Left hindlimb (tissue), 1 donor: ENCODE results near the gene NKX2-8.
"Not testable (repeated sequence)": the region's sequence is repeated elsewhere in the genome, so short reads cannot be mapped to it uniquely, and the experiment has no call there.

Source experiments
- DNase-seq: peaks from one replicate; pipeline ENCODE4 v3.0.0-alpha.2; 2018

Gene NKX2-8

DNA sequence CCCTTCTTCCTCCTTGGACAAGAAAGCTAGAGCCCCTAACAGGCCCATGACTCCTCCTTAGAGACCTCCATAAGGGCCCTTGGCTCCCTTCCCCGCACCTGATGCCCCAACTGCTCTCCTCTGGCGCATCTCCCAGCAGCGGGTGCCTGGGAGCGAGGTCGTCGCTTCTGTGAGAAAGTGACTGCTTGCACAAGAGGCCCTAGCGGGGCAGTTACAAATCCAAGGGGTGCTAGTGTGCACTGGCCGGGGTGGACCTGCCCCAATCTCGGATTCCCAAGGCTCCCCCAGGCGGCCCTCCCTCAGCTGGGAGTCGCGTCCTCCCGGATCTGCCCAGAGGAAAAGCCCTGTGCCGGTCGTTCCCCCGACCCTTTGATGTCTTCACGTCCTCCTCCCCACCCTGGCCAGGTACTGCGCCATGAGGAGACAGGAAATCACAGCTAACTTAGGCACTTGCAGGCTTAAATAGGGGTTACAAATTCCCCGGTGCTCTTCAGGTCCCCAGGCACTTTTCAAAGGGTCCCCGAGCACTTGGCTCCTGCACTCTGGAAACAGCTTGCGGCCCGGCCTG lies 2.8 kb downstream of the NKX2-8 start:
- DNase-seq: no peak

DNA sequence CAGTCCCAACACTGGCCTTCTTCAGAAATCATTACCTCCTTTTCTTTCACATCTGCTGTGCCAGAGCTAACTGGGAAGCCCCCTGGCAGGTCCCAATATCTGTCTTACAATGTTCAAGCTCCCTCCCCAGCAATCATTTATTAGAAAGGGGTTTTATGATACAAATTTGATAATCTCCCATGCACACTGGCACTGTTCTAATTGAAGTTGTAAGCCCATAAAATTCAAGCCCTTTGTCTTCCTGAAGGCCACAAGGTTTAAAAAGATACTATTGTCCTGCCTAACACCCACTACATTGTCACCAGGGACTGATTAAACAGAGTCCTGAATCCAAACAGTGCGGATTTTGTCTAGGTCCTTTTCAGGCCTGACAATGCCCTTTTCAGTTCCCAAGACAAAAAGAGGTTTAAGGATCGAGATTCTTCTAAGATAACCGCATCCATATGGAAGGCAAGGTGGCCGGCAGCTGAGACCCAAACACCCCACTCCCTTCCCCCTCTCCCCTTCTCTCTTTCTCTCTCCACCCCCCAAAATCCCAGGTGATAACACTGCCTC lies 3.3 kb downstream of the NKX2-8 start:
- no peak for DNase-seq

DNA sequence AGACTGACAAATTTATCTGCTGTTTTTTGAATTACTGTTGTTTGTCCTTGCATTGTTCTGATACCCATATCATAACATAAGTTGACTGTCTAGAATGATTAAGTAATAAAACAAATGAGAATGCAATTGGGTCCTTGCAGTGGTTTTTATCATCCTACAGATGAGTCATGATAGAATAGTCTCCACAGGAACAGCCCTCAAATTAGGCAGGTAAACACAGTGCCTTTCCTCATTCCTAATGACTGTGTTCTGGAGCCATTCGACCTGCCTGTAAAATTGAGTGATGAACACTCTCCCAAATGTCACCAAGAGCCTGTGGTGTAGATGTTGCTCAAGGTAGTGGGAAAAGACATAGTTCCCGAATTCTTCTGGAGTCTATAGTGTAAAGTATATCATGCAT lies 12.3 kb downstream of the NKX2-8 start:
- no peak for DNase-seq

DNA sequence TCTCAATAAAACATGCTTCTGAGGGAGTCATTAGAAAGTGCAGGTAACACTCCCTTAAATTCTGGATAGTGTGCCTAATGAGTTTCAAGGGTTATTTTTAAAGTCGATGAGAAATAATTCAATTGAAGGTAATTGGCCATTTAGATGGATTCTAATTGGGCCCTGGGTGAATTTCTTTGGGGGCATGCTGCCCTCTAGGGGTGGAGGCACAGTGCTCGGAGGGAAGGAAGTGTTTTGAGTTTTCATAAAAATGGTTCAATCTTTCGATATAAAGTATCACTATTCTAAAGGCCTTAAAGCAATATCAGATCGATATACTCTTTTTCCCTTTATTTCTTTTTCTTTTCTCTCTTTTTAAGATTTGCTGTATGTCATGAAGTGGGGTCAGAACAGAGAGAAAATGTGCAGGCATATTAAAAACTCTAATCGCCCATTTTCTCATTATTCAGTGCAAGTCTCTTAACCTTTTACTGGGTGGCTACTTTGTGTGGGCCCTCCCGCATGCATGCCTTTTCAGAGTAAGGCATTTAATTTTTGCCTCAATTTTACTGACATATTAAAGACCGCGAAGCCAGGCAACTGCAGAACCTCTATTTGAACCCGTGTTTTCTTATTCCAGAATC lies 25.5 kb downstream of the NKX2-8 start:
- DNase-seq: no peak

DNA sequence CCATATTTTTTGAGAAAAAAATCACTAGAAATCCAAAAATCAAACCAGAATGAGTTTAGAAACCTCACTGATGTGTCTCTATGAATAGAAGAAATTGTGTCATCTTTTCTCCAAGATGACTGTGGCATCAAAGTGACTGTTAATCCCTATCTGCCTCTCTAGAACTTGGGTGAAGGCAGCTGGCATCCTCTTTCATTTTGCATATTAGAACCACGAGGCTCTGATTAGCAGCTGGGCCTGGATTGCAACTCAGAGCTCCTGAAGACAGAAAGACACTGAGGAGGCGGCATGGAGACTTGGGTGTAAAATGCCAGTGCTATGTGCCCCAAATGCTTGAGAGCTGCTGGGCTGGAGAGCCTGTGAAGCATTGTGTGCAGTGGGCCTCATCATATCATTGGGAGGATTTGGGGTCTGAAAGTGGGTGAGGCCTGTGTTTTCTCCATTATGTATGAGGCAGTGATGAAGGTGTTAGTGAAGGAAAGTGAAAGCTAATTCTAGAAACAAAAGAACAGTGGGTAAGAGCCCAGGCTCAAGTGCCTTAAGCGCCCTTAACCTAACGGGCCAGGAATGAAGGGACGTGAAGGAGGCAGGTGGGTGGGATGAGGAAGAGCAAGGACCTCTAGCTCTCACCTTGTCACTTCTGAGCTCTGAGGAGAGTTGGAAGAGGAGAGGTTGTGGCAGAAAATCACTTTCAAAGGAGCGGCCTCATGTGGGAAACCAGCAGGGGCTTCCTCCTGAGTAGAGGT lies 26.2 kb downstream of the NKX2-8 start:
- no peak for DNase-seq

DNA sequence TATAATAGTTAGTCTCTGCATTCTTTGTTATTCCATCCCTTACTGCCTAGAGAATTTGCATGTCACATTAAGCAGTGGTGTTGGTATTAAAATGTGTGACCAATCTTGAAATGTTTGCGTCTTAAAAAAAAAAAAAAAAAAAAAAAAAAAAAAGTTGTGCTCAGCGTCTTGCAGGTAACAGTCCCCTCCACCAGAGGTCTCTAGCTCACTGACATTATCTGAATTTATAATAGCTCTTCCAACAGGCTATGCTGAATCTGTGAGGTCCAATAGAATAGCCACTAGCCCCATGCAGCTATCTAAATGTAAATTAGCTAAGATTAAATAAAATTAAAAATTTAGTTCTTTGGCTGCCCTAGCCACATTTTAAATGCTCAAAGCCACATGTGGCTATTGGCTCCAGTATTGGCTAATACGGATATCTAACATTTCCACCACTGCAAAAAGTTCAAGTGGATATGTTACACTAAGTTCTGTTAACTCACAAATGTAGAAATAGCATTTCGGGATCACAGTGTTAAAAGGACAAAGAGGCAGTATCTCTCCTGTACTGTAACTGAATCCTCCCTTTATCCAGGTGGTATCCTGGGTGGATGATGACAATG lies 28.7 kb downstream of the NKX2-8 start:
- DNase-seq: no peak

DNA sequence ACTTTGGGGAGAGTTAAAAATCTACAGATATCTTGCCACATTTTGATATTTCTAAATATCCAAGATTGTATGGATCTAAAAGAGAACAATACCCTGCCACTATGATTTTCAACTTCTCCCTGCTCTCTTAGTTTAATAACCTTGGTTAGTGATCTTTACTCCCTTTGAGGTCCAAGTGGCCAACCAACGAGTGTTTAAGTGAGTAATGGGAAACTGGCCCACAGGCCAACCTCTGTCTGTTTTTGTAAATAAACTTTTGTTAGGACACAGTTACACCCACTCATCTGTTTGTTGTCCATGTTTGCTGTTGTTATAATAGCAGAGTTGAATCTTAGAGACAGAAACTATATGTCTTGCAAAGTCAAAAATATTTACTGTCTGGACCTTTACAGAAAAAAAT lies 31.5 kb downstream of the NKX2-8 start:
- DNase-seq: no peak

DNA sequence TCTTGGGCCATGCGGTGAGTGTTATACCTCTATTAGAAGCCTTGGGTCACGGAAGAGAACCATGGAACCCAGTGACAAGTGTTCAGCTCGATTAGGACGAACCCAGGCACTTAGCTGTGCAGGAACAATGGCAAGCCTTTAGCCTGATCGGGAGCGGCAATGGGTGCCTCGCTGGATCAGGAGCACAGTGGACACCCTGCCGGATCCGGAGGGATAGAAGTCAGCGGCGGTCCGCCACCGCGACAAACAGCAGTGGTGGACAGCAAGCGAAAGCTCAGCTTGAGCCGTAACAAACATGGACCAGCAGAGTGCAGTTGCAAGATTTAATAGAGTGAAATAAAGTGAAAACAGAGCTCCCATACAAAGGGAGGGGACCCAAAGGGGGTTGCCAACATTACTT lies 38.1 kb downstream of the NKX2-8 start:
- not testable (repeated sequence) for DNase-seq

DNA sequence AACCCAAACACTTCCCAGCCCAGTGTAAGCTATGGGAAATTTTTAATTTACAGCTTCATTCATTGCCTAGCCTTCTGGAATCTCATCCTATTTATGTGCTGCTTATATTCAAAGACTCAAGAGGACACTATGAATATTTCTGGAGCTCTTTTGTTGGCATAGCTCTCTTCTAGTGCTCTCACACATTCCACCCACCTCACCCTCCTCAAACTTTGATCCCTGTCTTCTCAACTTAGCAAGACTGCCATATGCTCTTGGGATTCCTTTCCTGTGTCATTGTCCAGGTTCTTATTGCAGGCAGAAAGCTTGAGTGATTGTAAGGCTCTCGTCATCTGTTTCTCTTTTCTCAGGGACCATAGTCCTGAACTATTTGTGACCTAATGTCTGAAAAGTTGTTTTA lies 44.4 kb downstream of the NKX2-8 start:
- no peak for DNase-seq
